Measurements from ENCODE around the gene DRAXIN. TPM values are rescaled to one million over a fixed set of nuclear protein-coding genes. Genes with fewer than 3 reads are reported as not detected.

DRAXIN gene
- total RNA-seq, 1 experiment from 2014 or later: 20.5 TPM

DNA sequence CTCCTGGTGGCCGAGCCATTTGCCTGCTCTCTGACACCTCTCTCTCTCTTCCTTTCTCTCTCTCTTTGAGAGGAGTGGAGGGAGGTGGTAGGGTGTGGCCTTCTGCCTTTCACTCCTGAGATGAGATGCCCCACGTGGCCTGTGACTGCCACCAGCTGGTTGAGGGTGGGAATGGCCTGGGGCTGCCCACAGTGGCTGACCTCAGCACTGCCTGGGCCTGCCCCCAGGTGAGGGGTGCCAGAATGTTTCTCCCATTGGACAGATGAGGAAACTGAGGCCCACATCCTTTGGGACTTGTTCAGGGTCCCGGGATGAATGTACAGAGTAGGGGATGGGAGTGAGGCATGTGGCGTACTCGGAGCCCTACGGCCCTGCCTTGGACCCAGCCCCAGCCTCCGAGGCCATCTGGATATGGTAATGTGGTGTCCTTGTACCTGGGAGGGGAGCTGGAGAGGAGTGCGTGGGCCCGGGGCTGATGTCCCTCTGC is 57.7 kb downstream of the DRAXIN start:
- DNase-seq: peak; percentile 70
- no peak overlapping the region for H4K91ac ChIP-seq (ENCODE audit: insufficient read length, low read depth, low read length)
- no peaks in the 10 kb centered on the region for H3K23me2 ChIP-seq (ENCODE audit: insufficient read length, low read depth, low read length, poor library complexity, severe bottlenecking)
- H2BK12ac ChIP-seq (ENCODE audit: insufficient read length, low read depth, low read length): no peak overlapping the region
- H2BK5ac ChIP-seq (ENCODE audit: insufficient read length, low read length): no peak overlapping the region
- no peak overlapping the region for H2AK5ac ChIP-seq (ENCODE audit: insufficient read length, low read length)
- H3K56ac ChIP-seq (ENCODE audit: insufficient read length, low read depth, low read length): no peak overlapping the region
- H2BK20ac ChIP-seq (ENCODE audit: low read depth, low read length, poor library complexity, severe bottlenecking): no peak overlapping the region
- no peaks in the 10 kb centered on the region for H3K79me1 ChIP-seq (ENCODE audit: insufficient read depth, low read depth, low read length, poor library complexity, severe bottlenecking)
- H3K27me3 Mint-ChIP-seq (ENCODE audit: low read depth): no peaks in the 10 kb centered on the region; the same call in 1 of the 2 replicates
- H3K9me3 Mint-ChIP-seq: no peaks in the 10 kb centered on the region
- no peaks in the 10 kb centered on the region for H3K79me2 ChIP-seq (ENCODE audit: insufficient read depth, low read length)
- no peaks in the 10 kb centered on the region; the same call in 1 of the 2 replicates for H3K4me1 ChIP-seq (ENCODE audit: insufficient read depth, low read length)
- peak overlapping the region in 1 of 3 experiments; percentile 12; a peak in 1 of 7 replicates for H3K27ac Mint-ChIP-seq
- no peak overlapping the region for H2BK120ac ChIP-seq (ENCODE audit: low read depth, low read length, poor library complexity, severe bottlenecking)
- WGBS (ENCODE audit: extremely low coverage, insufficient read length, low lambda C conversion rate): no CpG with 5 or more reads among the region's 9 CpGs
- peaks cover 19 to 31% of the 10 kb centered on the region in 2 experiments for H3K4me1 Mint-ChIP-seq
- no peak overlapping the region for H3K4me3 Mint-ChIP-seq
- H4K5ac ChIP-seq (ENCODE audit: insufficient read length, low read depth, low read length): no peak overlapping the region
- no peak overlapping the region for H3K9ac ChIP-seq (ENCODE audit: extremely low read depth, insufficient read length, low read length)
- no peak overlapping the region for H3T11ph ChIP-seq (ENCODE audit: low read length)
- no peak overlapping the region for H3K23ac ChIP-seq (ENCODE audit: insufficient read length, low read depth, low read length)
- no peak overlapping the region for H3K27ac ChIP-seq (ENCODE audit: insufficient read length, low read depth, low read length)
- H2BK15ac ChIP-seq (ENCODE audit: low read depth, low read length): no peak overlapping the region
- no peak overlapping the region for H3K14ac ChIP-seq (ENCODE audit: insufficient read depth, low read length)
- H3K4ac ChIP-seq (ENCODE audit: low read depth, low read length): no peak overlapping the region
- no peak overlapping the region for H3K4me2 ChIP-seq (ENCODE audit: insufficient read depth, insufficient read length, low read length)
- H4K20me1 ChIP-seq (ENCODE audit: control insufficient read depth, insufficient read depth, insufficient read length): no peaks in the 10 kb centered on the region
- no peak overlapping the region for H2AFZ ChIP-seq (ENCODE audit: low read length)
- no peak overlapping the region for H3K18ac ChIP-seq (ENCODE audit: insufficient read length, low read depth, low read length)
- no peak overlapping the region for H4K8ac ChIP-seq (replicated peaks; ENCODE audit: insufficient read length, low read depth, low read length)
- peaks cover 9 to 43% (median 39%) of the 10 kb centered on the region in 3 experiments; a peak in 6 of 7 replicates for H3K36me3 Mint-ChIP-seq (ENCODE audit: insufficient read depth in 1 of 3, low read depth in 3 of 3)
- H3K9me3 ChIP-seq (ENCODE audit: control insufficient read depth, low read depth, low read length): no peaks in the 10 kb centered on the region
- no peaks in the 10 kb centered on the region for H3K27me3 ChIP-seq (ENCODE audit: insufficient read depth, low read length)
- TF ChIP-seq CTCF (conservative IDR thresholded peaks at IDR 0.05): peak; percentile 72

All from H9 (cell line).